Psoas muscle (tissue), 8 donors: ENCODE data around the gene IL1RAPL1. TPM values are rescaled to one million over a fixed set of nuclear protein-coding genes. Genes with fewer than 3 reads are reported as not detected.

ENCODE experiments used
- ATAC-seq, 4 donors: fragments of 200-7000 bp; cut with Tn5 transposase; one replicate each; pipeline ENCODE4 v1.9.1; 2020; ENCODE audit warnings: moderate library complexity in 3 of 4, mild to moderate bottlenecking in 2 of 4
- DNase-seq, 2 donors: peaks; one replicate each; pipeline ENCODE4 v3.0.0-alpha.2; 2020
- H3K27ac ChIP-seq: fragments of 200-600 bp; one replicate; pipeline ENCODE4 v1.8.0; 2022
- H3K27me3 ChIP-seq, 3 donors: fragments of 200-600 bp in 1 of 3; one replicate each; pipeline versions ENCODE4 v1.6.1 to v1.8.0; 2013 to 2022; ENCODE audit warnings: low read length in 2 of 3, mild to moderate bottlenecking in 2 of 3, moderate library complexity in 1 of 3; ENCODE audit not compliant: insufficient read depth in 3 of 3
- H3K36me3 ChIP-seq, 2 donors: fragments of 200-600 bp in 1 of 2; one replicate each; pipeline versions ENCODE4 v1.6.1 to v1.8.0; 2013 to 2022; ENCODE audit warnings: low read depth in 1 of 2, mild to moderate bottlenecking in 1 of 2, moderate library complexity in 1 of 2; ENCODE audit not compliant: insufficient read depth in 1 of 2
- H3K4me1 ChIP-seq: fragments of 200-600 bp; one replicate; pipeline ENCODE4 v1.8.0; 2022
- H3K4me3 ChIP-seq: fragments of 200-600 bp; one replicate; pipeline ENCODE4 v1.8.0; 2022; ENCODE audit warnings: mild to moderate bottlenecking
- H3K9me3 ChIP-seq: fragments of 200-600 bp; one replicate; pipeline ENCODE4 v1.8.0; 2022
- WGBS, 3 donors: extraction: QIAGEN DNeasy Blood & Tissue Kit; methylation state at CpG; one replicate each; pipeline versions ENCODE4 v1.1.6 to v1.1.7; 2013; 5-methylcytosine and 5-hydroxymethylcytosine counted together
- intact Hi-C, 2 donors: fragments of 100-400 bp; cut with DNase I; formaldehyde crosslinking; loops; one replicate each; pipeline versions ENCODE4 v1.11.0 to v1.14.2; 2022
- polyA plus RNA-seq, 3 donors: library from polyadenylated mRNA; stranded (reverse); fragments of 200-250 nt; gene quantifications; one replicate each; pipeline ENCODE4 v1.2.3, GENCODE V29; 2013
- total RNA-seq, 4 donors: library from RNA; stranded (reverse); fragmentation: NEBNext Ultra II Directional in 2 of 4; extraction: Animal tissue kit (Norgen Biotek cat#: 25700) in 2 of 4; gene quantifications; one replicate each; pipeline versions ENCODE4 v1.2.1 to v1.2.4, GENCODE V29; 2021 to 2023
- TF ChIP-seq, protein P1 (sequence below): fragments of 200-600 bp; IDR thresholded peaks from one replicate; pipeline ENCODE4 v1.8.0; 2022; ENCODE audit warnings: antibody characterized with exemption
- donor health status: healthy with polysubstance abuse.
- donor health status: DM: no; HTN: no; CAD: no; lungs with moderate emphysema.
- donor health status: Bipolar disorder and iron deficiency.
- donor health status: healthy.
- donor health status: DM: yes; HTN: yes; CAD: no.
- donor health status: DM: no; HTN: no; CAD: no.
- donor health status: DM: no; HTN: no; CAD: no.
- donor health status: DM: yes; HTN: yes; CAD: no.

The IL1RAPL1 gene
- total and polyA plus RNA-seq, 7 donors: 0.04 to 0.50 (median 0.19) TPM; not detected in 1

- Histone ChIP-seq H3K27me3 (no peaks in the 10 kb centered on the region), H3K4me1 (no peaks in the 10 kb centered on the region), H3K36me3 (no peaks in the 10 kb centered on the region), H3K27ac (no peak overlapping the region), H3K9me3 (no peaks in the 10 kb centered on the region), H3K4me3 (no peak overlapping the region)
- TF ChIP-seq, protein P1, sequence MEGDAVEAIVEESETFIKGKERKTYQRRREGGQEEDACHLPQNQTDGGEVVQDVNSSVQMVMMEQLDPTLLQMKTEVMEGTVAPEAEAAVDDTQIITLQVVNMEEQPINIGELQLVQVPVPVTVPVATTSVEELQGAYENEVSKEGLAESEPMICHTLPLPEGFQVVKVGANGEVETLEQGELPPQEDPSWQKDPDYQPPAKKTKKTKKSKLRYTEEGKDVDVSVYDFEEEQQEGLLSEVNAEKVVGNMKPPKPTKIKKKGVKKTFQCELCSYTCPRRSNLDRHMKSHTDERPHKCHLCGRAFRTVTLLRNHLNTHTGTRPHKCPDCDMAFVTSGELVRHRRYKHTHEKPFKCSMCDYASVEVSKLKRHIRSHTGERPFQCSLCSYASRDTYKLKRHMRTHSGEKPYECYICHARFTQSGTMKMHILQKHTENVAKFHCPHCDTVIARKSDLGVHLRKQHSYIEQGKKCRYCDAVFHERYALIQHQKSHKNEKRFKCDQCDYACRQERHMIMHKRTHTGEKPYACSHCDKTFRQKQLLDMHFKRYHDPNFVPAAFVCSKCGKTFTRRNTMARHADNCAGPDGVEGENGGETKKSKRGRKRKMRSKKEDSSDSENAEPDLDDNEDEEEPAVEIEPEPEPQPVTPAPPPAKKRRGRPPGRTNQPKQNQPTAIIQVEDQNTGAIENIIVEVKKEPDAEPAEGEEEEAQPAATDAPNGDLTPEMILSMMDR: no peak
- ATAC-seq (no peak), DNase-seq (no peak)
- intact Hi-C loops: no loop called here
Measured at GRCh38 chrX:29196501-29196900, 609.3 kb downstream of the IL1RAPL1 start.

DNA sequence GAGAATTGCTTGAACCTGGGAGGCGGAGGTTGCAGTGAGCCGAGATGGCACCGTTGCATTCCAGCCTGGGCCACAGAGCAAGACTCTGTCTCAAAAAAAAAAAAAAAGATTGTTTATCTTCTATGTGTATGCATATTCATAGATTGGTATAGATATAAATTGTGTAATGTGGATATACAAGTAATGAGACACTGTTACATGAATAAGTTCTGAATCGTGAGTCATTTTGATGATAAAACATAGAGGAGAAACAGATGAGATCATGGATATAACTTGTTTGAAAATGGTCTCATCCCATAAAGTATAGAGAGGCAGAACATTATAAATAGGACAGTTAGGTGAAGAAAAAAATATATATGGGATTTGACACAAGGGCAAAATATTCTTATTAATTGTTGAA lies 628.0 kb downstream of the IL1RAPL1 start:
- no peak for ATAC-seq
- intact Hi-C loops: no loop called here
- H3K27me3 ChIP-seq: no peaks in the 10 kb centered on the region
- TF ChIP-seq, protein P1: no peak
- H3K9me3 ChIP-seq: no peaks in the 10 kb centered on the region
- H3K4me1 ChIP-seq: no peaks in the 10 kb centered on the region
- H3K27ac ChIP-seq: no peak overlapping the region
- H3K36me3 ChIP-seq: no peaks in the 10 kb centered on the region
- no peak for DNase-seq
- WGBS, 3 donors: 87 to 96% (median 93%) methylated on average over 4 of the region's 4 CpGs
- H3K4me3 ChIP-seq: no peak overlapping the region

- TF ChIP-seq, protein P1: no peak
- 32 to 69% (median 63%) methylated on average over 2 of the region's 2 CpGs for WGBS, 3 donors
- H3K9me3 ChIP-seq: no peaks in the 10 kb centered on the region
Measured at GRCh38 chrX:29225670-29226069, 638.4 kb downstream of the IL1RAPL1 start.

DNA sequence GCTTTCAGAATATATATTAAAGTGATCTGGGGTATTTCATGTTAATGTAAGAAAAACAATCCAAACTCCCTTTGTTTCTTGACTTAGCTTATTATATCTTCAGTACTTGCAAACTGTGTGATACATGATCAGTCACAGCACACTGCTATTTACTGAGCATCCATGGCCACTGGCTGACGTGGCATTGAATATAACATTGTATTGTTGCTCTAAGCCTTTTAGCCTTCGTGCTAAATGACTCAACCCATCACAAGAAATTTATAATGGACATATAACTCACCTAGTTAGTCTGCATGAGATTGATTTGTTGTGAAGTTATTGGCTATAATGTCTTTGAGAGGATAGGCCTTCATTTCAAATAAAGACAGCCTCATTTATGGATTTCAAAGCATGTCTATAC lies 642.6 kb downstream of the IL1RAPL1 start:
- 27 to 39% (median 34%) methylated on average over 2 of the region's 2 CpGs for WGBS, 3 donors
- DNase-seq: no peak
- intact Hi-C loops: no loop called here
- no peak overlapping the region for H3K27ac ChIP-seq
- no peak overlapping the region for H3K4me3 ChIP-seq
- ATAC-seq: no peak
- H3K4me1 ChIP-seq: no peaks in the 10 kb centered on the region
- no peaks in the 10 kb centered on the region for H3K36me3 ChIP-seq
- TF ChIP-seq, protein P1: no peak
- H3K27me3 ChIP-seq: no peaks in the 10 kb centered on the region
- H3K9me3 ChIP-seq: no peaks in the 10 kb centered on the region

More at GRCh38 chrX:29225670-29226069, 638.4 kb downstream of the IL1RAPL1 start:
- intact Hi-C loops: no loop called here
- no peaks in the 10 kb centered on the region for H3K27me3 ChIP-seq
- no peak for DNase-seq
- no peak overlapping the region for H3K4me3 ChIP-seq
- ATAC-seq: no peak
- no peaks in the 10 kb centered on the region for H3K4me1 ChIP-seq
- H3K36me3 ChIP-seq: no peaks in the 10 kb centered on the region
- H3K27ac ChIP-seq: no peak overlapping the region

- DNase-seq: no peak
- no peak for ATAC-seq
- WGBS, 3 donors: 48 to 64% (median 58%) methylated on average over 2 of the region's 2 CpGs
- Histone ChIP-seq H3K4me3 (no peak overlapping the region), H3K27ac (no peak overlapping the region), H3K27me3 (no peaks in the 10 kb centered on the region), H3K4me1 (no peaks in the 10 kb centered on the region), H3K9me3 (no peaks in the 10 kb centered on the region), H3K36me3 (no peaks in the 10 kb centered on the region)
- TF ChIP-seq, protein P1: peak; percentile 8
- intact Hi-C loops: no loop called here
Measured at GRCh38 chrX:29231800-29232199, 644.6 kb downstream of the IL1RAPL1 start.
